Measurements from ENCODE around the gene HOXB9.

Gene HOXB9

DNA sequence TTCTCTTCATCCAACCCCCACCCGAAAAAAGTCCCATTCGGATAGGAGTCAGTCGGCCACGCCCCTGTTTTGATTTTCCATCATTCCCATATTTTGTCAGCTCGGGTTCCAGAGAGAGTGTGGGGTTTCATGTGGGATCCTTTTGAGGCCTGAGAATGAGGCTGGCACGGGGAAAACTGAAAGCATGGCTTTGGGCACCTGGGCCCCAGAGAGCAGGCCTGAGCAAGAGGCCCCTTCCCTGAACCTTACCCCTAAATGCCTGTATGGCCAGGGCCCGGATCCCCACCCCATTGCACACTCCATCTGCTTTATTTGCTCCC lies 43.4 kb downstream of the HOXB9 start:
- DNase-seq: no peak

DNA sequence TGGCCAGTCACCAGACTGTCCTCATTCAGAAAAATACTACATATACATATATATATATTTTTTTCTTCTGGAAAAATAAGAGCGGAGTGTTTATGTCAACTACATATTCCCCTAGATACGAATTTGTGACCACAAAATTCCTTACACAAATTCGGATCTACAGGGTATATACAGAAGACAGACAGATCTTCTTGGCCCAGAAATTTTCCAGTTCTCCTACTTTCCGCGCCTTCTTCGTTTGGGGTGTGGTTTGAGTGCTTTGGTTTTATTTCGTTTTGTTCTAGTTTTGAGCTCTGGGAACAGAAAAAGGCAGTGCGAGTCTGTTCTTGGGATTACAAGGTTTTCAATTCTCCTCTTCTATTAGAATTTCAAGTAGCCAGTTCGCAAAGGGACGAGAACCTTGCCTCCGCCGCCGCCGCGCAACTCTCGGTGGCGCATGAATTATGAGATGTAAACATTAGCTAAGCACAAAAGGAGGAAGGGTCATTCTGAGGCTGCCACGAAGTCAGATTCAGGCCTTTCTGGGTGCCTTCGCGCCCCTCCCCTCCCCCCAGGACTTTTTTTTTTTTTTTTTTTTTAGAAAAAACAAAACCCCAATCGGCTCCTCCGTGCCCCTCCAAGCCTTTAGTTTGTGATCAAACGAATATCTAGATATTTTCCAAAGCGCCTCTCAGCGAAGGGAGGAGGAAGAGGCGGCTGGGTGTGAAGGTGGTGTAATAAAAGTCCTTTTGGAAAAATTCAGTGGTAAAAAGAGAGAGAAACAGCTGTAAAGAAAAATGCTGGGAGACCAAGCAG lies 46.2 kb downstream of the HOXB9 start:
- no peak for DNase-seq

DNA sequence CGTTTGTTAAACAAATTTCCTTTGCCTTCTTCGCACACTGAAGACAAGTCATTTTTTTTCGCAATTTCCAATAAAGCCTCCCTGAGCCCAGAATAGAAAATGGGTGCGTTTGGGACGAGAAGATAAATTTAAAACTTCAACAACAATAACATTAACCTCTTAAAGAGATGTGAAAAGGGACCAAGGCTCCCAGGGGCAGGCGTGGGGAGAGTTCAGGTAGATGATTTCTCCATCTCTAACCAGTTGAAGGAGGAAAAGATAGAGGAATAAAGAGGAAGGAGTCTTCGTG lies 46.7 kb downstream of the HOXB9 start:
- DNase-seq: no peak

DNA sequence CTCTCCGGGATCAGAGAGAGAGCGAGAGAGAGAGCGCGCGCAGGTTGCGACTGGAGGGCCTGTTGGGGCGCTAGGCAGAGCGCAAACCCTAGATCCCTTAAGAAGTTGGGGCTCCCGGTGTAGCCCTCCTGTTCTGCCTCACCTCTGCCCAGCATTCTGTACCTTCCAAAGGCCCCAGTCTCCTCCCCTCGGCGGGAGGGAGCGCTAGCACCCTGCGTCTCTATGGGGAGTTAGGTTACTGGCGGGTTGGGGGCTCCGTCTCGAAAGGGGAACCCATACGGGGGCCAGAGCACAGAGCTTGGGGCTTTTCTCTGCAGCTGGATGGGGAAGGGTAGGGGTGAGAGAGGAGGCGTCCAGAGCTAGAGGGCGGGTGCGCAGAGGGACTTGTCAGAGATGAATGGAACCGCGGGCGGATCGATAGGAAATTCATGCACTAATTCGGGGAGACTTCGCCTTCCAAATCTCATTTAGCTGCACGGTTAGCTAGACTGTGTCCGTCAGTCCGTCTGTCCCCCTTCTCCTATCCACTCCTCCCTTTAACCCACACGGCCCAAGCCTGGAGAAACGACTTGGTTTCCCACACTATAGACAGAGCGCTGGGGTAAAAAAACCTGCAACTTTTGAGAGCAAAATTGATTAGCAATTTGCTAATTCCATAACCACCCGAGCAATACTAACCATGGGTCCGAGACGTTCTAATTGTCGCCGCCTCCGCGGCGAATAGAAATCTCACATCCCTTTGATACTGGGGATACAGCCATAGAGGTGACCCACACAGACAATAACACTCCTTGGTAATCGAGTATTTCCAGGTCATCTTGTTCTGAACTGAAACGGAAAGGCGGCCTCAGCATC lies 47.3 kb downstream of the HOXB9 start:
- no peak for DNase-seq

DNA sequence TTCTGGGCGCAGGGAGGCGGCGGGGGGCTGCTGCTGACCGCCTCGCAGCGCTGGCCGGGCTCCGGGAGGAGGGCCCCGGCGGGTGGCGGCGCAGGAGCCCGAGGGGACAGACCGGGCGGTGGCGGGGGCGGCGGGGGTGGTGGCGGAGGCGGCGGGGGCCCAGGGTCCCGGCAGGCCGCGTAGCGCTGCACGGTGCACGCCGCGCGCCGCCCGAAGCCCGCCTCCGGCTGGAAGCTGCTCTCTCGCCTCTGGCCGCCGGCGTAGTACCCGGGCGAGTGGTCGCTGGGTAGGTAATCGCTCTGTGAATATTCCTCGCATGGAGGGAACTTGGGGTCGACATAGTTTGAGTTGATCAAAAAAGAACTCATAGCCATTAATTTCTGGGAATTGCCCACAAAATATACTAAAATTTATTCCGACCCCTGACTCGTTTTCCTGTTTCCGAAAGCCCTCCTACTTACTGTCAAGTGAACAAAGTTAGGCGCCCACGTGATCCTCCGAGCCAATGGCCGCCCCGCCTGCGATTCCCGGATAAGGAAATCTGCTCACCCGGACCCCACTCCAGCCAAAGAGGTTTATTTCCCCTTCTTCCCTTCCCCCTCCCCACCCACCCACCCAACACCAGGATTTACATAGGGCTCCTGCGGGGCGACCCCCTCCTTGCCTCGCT lies 48.1 kb downstream of the HOXB9 start, which contains the start of gene HOXB4:
Gene HOXB4 (minus strand): TSS at position 405 of the 670 bp plus-strand sequence. CDS start 31 bp downstream, at position 374.
- peak; percentile 60 for DNase-seq

DNA sequence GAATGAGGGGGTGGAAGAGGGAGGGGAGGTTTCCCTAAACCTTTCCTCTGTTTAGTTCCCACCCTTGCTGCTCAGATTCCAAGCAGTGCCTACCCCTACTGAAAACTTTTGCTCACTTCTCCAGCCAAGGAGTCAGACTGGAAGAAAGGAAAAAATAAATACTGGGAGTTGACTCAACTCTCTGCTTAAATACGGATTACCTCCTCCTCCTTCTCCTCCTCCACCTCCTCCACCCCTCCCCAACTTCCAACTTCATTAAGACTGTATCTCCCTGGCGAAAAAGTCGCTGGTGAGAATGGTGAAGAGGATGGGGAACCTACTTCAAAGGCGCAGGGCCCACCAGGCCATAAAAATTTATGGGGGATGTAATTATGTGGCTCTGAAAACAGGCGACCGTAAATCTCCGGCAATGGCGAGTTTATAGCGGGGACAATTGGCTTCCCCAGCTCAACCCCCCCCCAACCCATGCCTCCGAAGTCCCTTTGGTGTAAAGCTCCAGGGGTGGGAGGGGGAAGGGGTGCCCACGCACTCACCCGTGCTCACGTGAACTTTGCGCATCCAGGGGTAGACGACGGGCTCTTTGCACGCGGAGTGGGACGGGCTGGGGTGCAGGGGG lies 48.7 kb downstream of the HOXB9 start:
- no peak for DNase-seq

DNA sequence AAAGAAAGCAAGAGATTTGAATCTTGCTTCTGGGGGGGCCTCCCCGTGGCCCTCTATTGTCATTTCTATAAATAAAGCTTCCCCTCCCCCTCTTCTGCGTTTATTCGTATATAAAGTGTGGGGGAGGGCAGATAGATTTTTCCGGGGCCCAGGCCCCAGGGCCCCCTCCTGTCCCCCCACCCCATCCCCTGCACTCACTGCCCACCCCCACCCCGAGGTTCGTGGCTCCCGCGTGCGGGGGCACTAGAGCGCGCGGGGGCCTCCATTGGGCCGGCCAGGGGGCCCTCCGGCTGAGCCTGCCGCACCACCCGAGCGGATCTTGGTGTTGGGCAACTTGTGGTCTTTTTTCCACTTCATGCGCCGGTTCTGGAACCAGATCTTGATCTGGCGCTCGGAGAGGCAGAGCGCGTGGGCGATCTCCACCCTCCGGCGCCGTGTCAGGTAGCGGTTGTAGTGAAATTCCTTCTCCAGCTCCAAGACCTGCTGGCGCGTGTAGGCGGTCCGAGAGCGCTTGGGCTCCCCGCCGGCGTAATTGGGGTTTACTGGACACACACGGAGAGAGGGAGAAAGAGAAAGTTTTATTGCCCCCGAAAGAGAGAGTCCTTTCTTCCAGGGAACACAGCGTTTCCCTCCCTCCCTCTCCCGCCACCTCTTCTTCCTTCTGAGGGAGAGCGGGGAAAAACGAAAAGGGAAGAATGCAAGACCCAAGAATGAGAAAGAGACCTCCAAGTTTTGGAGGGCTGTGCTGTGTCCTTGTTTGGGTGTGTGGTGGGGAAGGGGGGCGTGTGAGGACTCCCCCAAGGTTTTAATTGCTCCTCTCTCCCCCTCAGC lies 49.5 kb downstream of the HOXB9 start:
- DNase-seq: no peak

DNA sequence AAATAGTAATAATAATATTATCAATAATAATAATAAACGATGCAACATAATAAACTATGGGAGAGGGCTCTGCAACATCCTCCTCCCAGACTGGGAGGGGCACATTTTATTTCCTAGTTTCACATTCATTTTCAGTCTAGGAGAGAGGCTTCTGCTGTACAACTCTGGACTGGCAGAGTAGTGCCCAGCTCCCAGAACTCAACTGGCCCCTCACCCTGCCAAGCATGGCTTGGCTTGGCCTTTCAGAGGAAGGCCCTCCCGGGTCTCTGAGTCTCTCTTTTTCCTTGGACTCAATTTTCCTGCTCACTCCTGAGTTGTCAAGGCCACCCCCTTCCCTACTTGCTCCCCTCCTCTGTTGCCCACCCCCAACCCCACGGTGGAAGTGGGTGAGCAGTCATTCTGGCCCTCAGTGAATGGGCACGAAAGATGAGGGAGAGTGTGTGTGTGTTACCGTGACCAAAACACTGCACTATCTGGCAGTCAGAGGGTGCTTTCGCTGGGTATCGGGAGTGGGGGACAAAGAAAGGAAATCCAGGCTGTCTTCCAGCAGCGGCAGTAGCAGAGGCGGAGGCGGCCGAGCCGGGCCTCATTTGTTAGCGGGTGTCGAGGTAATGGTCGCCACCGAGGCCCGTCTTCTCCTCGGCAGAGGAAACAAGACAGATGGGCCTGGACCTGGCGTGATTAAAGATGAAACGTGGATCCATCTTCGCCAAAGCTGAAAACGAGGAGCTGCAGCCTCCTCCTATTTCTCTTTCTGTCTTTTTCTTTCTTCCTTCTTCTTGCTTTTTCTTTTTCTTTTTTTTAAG lies 50.3 kb downstream of the HOXB9 start:
- no peak for DNase-seq

DNA sequence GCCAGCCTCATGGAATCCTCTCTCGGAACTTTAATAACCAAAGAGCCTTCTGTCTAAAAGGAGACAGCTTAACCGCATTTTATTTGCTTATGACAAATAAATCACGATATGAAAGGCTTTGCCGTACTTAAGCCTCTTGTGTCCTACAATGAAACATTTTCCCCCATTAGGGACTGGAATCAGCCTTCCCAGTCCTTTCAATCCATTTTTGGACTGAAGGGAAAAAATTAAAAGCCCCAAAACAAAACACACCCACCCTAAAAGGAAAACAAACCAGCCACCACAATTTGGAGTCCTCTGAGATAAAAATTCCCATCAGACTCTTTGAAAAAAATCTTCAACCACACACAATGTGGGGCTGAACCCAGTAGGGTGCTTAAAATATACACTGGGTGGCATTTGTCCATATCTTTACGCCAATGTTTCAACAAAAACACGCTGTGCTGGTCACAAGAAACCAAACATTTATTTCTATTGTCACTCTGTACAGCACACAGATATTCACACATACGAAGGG lies 51.0 kb downstream of the HOXB9 start:
- DNase-seq: no peak

DNA sequence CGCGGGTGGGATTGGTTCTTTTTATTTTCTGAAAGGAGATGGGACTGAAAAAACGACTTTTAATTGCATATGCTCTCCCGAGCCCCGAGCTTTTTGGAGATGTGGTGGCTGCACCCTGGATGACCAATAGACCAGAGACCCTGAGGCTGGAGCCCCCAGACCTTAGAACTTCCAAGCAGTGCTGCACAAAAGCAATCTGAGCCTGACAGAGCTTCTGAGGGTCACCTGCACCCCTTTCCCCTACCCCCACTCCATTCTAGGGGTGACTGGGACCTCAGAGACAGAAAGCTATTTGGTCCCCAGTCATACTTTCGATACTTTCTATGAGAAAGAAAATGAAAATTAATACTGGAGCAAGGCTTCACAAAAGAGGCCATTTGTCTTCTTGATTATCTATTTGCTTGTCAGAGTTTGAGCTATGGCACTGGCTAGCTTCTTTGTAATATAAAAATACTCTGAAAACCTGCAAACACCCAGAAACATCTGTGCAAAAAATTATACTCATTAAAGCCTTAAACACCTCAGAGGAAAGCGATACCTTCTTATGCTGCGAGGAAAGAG lies 51.6 kb downstream of the HOXB9 start:
- DNase-seq: no peak

DNA sequence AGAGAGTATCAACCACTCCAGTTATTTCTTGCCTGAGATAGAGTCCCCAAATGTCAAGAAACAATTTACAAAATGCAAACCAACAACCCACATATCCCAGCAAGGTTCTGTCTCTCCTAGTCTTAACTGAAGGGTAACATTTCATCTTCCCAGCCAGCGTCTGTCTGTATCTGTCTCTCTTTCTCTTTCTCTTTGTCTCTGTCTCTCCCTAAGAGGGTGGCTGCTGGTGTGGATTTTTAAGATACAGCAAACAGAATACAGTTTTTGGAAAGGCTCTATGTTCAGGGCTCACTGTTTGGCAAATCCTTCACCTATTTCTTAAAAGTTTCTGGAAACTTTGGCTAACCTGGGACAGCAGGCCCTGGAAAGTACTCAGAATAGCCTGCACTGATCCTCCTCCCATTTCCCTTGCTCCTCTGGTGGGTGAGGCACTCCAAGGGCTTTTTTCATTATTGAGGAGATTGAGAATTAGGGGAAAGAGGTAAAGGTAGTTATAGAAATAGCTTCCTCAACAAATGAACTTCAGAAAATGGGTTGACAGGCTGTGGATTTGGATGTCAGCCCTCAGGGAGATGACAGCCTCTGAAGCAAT lies 54.2 kb downstream of the HOXB9 start:
- DNase-seq: no peak
